CD4-positive, alpha-beta T cell treated with Interleukin-4 for 1 hour (primary cell): ENCODE results near the gene ZNF569.
"Not testable (repeated sequence)": the region's sequence is repeated elsewhere in the genome, so short reads cannot be mapped to it uniquely, and the experiment has no call there.

ENCODE experiments used
- DNase-seq, 2 donors: peaks; one replicate each; pipeline ENCODE4 v3.0.0-alpha.2; 2020 to 2022

The ZNF569 gene

GRCh38 chr19:37391399-37391798 is 75.8 kb downstream of the ZNF569 start:
- DNase-seq, result not testable (repeated sequence)

GRCh38 chr19:37389234-37389633 is 78.0 kb downstream of the ZNF569 start:
- no peak for DNase-seq

DNA sequence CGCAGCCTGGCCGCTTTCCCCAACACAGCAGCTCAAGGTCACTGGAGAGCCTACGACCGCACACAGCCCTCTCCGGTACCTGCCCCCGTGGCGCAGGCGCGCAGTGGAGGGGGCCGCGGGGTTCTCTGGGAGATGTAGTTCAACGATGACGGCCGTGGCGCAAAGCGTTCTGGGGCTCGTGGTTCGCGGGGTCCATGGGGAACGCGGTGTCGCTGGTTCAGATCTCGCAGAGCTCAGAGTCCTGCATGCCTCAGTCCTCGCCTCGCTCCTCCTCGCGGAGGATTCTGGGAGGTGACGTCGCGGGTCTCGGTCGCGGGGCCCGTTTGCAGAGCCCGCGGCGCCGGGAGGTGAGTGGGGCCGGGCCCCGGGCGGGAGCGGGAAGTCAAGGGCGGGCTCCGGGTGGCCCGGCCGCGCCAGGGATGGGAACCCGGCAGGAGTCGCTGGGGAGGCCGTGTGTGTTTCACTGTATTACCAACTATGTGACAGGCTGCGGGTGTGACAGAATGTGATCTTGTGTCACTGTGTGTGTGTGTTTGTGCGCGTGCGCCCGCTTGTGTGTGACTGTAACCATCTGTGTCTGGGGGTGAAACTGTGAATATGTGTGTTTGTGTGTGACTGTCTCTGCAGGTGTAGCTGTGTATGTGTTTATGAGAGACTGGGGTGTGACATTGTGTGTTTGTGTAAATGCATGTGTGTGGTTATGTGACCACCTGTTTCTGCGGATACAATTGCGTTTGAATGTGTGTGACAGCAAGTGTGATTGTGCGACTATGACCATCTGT is 96.2 kb downstream of the ZNF569 start, which contains the start of gene ZNF527:
Gene ZNF527 (plus strand): TSS at position 220 of the 782 bp plus-strand sequence. CDS start 3,100 bp downstream, outside the sequence.
- DNase-seq, result peak; percentile 97 to 98

GRCh38 chr19:37370386-37370879 is 96.8 kb downstream of the ZNF569 start:
- DNase-seq, result not testable (repeated sequence)

DNA sequence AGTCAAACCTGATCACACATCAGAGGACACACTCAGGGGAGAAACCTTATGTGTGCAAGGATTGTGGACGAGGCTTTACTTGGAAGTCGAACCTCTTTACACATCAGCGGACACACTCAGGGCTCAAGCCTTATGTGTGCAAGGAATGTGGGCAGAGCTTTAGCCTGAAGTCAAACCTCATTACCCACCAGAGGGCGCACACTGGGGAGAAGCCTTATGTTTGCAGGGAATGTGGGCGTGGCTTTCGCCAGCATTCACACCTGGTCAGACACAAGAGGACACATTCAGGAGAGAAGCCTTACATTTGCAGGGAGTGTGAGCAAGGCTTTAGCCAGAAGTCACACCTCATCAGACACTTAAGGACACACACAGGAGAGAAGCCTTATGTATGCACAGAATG is 104.5 kb downstream of the ZNF569 start:
- no peak for DNase-seq

DNA sequence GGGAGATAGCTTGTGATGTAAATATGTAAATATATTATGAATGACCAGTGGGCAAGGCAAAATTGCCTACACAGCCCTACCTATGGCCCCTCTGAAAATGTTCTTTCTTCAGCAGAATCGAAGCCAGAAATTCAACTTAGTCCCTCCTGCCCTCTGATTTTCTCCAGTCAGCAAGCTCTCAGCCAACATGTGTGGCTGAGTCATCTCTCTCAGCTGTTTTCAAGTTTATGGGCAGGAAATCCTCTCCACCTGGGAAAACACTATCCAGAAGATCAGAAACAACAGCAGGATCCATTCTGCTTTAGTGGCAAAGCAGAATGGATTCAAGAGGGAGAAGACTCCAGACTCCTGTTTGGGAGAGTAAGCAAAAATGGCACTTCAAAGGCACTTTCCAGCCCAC is 105.2 kb downstream of the ZNF569 start:
- no peak for DNase-seq
